ENCODE measurements around the gene PGAP3.

DNA sequence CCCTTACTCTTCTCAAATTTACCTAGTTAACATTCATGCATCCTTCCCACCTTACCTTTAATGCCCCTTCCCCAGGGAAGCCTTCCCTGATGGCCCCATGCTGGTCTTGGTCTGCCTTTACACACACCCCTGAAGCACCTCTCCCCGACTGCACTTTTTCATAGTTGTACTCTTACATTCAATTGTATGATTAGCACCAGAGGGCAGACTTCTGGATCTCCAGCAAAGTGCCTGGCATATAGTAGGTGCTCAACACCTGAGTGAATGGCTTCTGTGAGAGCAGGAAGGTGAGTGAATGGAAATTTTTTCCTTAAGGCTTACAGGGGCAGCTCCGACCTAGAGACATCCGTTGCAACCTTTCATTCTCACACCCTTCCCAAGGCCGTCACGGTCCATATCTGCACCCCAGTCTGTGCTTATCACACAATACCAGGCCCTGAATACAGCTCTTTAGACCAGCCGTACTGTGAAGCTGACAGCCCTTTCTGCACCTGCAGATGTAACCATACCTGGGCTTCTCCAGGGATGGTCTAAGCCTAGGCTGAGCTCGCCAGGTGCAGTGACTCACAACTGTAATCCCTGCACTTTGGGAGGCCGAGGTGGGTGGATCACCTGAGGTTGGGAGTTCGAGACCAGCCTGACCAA, 4.4 kb downstream of the PGAP3 start:
- TF ChIP-seq, protein P1, sequence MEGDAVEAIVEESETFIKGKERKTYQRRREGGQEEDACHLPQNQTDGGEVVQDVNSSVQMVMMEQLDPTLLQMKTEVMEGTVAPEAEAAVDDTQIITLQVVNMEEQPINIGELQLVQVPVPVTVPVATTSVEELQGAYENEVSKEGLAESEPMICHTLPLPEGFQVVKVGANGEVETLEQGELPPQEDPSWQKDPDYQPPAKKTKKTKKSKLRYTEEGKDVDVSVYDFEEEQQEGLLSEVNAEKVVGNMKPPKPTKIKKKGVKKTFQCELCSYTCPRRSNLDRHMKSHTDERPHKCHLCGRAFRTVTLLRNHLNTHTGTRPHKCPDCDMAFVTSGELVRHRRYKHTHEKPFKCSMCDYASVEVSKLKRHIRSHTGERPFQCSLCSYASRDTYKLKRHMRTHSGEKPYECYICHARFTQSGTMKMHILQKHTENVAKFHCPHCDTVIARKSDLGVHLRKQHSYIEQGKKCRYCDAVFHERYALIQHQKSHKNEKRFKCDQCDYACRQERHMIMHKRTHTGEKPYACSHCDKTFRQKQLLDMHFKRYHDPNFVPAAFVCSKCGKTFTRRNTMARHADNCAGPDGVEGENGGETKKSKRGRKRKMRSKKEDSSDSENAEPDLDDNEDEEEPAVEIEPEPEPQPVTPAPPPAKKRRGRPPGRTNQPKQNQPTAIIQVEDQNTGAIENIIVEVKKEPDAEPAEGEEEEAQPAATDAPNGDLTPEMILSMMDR (IDR thresholded peaks at IDR 0.05), result no peak
- TF ChIP-seq POLR2AphosphoS5 (IDR thresholded peaks at IDR 0.05), result no peak
- no peak for TF ChIP-seq POLR2A (IDR thresholded peaks at IDR 0.05)
- TF ChIP-seq EP300 (IDR thresholded peaks at IDR 0.05; ENCODE audit: low read depth), result no peak

Measured in transverse colon (tissue), 4 donors.